ENCODE data around the gene SHLD1.
"Not testable (repeated sequence)": the region's sequence is repeated elsewhere in the genome, so short reads cannot be mapped to it uniquely, and the experiment has no call there.

Gene SHLD1

DNA sequence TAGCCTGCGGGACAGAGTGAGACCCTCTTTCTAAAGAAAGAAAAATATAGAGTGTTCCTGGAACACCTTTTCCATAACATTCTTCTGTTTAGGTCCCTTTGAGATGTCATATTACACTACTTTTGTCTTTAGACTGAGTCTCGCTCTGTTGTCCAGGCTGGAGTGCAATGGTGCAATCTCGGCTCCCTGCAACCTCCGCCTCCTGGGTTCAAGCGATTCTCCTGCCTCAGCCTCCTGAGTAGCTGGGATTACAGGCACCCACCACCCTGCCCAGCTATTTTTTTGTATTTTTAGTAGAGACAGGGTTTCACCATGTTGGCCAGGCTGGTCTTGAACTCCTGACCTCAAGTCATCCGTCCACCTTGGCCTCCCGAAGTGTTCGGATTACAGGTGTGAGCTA is 31.2 kb downstream of the SHLD1 start:
- DNase-seq (ENCODE audit: low spot score): not testable (repeated sequence)

DNA sequence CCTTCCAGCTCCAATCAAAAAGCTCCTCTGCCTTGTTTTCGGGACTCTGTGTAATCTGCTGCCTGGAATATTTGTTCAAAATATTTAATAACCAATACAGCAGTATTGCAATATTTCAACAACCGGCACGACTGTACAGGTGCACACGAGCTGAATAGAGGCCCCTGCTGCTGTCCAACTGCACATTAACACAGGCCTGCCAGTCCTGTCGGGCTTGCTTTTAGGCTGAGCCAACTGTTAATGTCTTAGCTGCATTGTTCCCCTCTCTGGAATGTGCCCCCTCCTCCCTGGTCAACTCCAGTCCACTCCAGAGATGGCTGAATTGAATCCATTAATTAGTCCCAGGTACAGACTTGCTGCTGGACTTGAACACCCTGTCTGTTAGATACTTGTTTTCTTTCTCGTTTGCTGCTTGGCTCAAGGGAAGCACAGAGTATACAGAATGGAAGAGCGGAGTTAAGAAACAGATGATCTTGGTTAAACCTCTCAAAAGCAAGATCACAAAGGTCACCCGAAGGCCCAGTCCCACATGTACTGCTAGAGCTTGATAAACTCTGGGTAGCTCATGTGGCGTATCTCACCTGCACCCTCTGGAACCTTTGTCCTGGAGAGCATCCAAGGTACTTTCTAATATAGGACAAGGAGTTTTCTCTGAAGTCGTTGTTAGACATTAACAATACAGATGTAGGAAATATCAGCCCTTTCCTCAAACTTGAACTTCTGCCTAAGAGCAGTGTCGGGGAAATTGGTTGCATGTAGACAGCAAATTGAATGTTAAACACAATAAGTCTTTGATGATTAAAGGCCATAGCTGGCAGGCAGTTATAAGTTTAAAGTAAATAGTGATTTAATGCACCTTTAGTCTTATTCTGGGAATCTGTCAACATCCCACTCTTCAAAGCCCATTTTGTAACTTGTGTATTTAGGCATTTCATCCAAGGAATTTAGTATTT is 31.9 kb downstream of the SHLD1 start:
- DNase-seq (ENCODE audit: low spot score): peak; percentile 25

DNA sequence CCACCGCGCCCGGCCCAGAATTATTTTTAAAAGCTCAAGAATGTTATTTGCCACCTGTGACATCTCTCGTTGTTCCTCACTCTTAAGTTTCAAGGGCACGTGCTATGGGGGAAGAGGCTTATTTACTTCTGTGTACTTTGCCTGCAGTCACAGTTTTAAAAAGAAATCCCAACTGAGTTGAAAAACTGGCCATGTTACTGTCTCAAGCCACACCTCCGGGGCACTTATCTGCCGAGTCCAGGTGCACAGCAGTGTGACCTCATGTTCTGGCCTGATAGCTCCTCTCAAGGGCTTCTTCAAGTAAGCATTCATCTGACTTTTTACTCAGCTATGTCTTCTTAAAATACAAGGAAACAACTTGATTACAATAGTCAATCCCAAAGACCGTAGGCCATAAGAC is 34.5 kb downstream of the SHLD1 start:
- no peak for DNase-seq (ENCODE audit: low spot score)

DNA sequence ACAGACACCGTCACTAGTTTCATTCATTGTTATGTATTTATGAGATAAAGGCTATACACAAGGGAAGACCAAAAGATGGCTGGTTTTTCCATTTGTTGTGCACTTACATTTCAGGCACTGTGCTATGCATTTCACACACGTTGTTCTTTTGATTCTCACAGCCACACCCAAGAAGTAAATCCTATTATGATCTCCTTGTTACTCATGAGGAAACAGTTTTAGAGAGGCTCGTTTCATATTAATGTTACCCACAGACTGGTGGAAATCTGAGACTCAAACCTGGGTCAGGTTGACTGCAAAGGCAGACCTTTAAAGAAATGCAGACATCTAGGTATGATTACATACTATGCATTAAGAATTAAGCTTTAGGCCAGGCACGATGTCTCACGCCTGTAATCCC is 34.9 kb downstream of the SHLD1 start:
- peak; percentile 37 for DNase-seq (ENCODE audit: low spot score)

DNA sequence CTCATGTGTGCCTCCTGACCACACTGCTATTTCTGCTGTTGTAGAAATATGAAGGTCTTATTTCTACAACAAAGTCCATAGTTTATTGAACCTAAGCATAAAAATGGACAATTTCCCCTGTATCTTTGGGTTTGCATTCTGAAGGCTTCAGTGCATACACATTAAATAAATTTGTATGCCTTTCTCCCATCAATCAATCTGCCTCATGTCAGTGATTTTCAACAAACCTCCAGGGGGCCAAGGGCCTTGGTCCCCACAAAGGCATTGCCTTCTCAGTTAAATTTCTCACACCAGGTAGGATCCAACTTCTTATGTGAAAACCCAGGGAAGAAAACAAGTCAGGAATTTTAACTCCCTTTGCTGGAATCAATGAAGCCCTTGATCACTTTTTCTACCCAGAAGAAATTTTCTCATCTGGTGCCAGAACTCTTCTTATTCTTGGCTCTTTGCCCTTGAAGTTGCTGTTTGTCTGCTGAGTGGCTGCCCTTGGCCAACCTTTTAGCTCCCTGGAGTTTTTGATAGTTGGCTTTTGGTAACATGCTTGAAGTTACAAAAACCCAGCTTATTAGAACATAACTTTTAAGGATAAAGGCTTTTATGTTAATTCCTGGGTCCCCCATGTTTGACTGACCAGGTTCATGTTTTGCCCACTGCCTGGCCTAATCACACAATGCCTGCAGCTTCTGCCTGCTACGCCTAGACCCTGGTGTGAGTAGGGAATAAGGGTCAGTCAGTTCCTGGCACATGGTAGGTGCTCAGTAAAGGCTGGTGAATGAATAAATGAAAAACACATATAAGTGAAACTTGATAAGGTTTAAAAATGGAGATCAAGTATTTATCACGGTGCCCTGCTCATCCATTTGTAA is 37.0 kb downstream of the SHLD1 start:
- peak; percentile 63 for DNase-seq (ENCODE audit: low spot score)

DNA sequence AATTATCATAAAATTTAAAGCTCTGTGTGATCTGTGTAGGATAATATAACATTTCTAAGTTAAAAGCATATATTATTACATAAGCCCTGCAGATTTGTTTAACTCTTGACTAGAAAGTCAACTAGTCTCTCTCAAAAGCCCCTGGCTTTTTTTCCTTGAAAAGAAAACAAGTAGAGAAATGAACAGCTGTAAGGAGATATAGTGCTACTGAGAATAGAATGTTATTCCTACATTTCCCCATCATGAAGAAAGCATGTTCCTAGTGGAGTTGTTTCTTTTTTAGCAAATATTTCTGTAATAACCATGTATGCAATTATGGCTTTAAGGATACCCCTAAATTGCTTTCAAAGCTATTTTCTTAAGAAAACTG is 37.6 kb downstream of the SHLD1 start:
- DNase-seq (ENCODE audit: low spot score): no peak

DNA sequence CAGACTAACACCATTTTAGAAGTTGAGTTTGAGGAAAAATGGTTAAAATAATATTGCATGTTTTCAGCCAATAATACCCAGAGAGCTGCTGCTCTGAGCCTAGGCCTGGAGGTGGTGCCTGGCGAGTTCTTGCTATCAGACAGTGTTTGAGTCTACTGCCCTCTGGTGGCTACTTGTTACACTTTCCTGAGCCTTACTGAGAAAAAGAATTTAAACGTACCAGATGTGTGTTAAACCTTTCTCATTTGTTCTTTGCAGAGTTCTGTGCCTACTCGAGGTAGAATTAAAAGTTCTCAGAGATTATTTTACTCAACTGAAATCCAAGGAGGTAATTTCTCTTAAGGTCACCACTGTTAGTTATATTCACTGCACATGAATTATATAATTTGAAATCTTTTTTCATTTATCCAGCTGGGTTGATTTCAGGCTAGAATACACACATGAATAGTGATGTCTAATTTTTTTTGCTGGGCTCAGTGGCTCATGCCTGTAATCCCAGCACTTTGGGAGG is 38.2 kb downstream of the SHLD1 start:
- peak; percentile 90 for DNase-seq (ENCODE audit: low spot score)

DNA sequence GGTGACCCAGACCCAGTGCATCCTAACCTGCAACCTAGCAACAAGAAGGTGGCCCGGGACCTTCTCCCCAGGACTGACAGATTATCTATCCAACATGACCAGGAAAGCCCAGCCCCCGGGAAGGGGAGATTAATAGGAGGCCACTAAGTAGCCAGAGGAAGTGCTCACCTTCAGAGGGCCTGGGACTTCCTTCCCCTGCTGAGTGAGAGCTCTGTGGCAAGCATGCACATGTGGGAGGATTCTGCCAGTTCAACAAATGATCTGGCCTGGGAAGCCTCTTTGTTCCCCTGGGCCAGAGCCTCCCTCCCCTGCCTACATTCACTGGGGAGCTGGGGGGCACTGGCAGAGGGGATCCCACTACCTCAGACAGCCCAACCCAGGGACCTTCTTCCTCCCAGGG is 39.6 kb downstream of the SHLD1 start:
- no peak for DNase-seq (ENCODE audit: low spot score)

DNA sequence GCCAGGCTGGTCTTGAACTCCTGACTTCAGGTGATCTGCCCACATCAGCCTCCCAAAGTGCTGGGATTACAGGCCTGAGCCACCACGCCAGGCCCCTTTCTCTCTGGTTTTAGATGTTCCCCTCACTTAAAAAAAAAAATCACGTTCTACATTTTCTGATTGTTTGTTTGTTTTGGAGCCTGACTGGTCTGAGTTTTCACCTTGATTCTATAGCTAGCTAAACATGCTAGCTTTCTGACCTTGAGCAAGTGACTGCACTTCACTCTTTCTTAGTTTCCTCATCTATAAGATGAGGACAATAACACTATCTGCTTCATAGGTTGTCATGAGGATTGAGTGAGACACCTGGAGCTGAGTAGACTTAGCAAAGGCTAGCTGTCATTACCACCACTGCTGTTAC is 43.7 kb downstream of the SHLD1 start:
- DNase-seq (ENCODE audit: low spot score): no peak

DNA sequence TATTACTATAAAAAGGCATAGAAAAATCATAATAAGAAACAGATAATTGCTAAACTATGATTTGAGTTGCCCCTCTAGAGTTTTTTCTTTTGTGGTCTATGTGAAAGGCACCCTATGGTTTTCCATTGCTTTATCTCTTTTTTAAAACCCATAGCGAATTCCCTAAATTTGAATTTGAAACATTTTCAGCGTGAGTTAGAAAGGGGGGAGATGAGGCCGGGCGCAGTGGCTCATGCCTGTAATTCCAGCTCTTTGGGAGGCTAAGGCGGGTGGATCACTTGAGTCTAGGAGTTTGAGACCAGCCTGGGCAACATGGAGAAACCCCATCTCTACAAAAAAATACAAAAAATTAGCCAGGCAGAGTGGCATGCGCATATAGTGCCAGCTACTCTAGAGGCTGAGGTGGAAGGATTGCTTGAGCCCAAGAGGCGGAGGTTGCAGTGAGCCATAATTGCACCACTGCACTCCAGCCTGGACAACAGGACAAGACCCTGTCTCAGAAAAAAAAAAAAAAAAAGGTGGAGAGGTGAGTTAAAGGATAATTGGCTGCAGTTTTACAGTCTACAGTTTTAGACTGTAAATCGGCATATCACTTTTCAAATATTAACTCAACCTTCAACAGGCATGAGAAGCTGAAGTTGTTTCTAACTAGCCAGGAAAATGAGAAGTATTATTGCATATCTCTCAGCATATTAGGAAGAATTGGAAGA is 46.3 kb downstream of the SHLD1 start:
- DNase-seq (ENCODE audit: low spot score): no peak

DNA sequence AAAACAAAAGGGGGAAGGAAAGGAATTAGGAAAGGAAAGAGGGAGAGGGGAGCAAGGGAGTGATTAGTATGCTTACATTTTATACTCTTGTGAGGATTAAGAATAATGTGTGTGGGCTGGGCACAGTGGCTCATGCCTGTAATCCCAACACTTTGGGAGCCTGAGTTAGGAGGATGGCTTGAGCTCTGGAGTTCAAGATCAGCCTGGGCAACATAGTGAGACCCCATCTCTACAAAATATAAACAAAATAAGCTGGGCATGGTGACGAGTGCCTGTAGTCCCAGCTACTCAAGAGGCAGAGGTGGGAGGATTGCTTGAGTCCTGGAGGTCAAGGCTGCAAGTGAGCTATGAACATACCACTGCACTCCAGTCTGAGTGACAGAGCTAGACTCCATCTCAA is 47.0 kb downstream of the SHLD1 start:
- DNase-seq (ENCODE audit: low spot score): no peak

DNA sequence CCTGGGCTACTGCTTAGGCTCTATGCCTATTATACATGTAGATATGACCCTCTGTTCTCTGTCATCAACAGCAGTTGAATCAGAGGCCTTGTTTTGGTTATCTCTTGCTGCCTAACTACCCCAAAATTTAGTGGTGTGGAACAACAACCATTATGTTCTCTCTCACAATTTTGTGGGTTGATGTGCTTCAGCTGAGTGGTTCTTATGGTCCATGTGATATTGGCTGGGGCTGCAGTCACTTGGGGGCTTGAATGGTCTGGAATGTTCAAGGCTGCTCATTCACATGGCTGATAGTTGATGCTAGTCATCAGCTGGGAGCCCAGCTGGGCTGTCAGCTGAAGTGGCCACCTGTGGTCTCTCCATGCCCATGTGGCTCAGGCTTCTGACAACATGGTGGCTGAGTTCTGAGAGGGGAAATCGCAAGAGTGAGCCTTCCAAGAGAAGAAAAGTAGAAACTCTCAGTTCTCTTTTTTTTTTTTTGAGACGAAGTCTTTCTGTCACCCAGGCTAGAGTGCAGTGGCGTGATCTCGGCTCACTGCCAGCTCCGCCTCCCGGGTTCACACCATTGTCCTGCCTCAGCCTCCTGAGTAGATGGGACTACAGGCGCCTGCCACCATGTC is 47.8 kb downstream of the SHLD1 start:
- DNase-seq (ENCODE audit: low spot score): no peak

DNA sequence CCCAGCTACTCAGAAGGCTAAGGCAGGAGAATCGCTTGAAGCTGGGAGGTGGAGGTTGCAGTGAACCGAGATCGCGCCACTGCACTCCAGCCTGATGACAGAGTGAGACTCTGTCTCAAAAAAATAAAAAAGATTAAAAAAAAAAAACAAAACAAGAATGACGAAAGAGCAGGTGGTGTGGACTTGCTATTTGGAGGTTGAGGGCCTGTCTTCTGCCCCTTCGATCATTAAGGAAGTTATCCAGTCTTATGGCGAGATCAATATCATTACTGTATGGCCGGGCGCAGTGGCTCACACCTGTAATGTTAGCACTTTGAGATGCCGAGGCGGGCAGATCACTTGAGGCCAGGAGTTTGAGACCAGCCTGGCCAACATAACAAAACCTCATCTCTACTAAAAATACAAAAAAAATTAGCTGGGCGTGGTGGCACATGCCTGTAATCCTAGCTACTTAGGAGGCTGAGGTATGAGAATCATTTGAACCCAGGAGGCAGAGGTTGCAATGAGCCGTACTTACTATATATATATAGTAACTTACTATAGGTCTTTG is 53.6 kb downstream of the SHLD1 start:
- DNase-seq (ENCODE audit: low spot score): not testable (repeated sequence)

DNA sequence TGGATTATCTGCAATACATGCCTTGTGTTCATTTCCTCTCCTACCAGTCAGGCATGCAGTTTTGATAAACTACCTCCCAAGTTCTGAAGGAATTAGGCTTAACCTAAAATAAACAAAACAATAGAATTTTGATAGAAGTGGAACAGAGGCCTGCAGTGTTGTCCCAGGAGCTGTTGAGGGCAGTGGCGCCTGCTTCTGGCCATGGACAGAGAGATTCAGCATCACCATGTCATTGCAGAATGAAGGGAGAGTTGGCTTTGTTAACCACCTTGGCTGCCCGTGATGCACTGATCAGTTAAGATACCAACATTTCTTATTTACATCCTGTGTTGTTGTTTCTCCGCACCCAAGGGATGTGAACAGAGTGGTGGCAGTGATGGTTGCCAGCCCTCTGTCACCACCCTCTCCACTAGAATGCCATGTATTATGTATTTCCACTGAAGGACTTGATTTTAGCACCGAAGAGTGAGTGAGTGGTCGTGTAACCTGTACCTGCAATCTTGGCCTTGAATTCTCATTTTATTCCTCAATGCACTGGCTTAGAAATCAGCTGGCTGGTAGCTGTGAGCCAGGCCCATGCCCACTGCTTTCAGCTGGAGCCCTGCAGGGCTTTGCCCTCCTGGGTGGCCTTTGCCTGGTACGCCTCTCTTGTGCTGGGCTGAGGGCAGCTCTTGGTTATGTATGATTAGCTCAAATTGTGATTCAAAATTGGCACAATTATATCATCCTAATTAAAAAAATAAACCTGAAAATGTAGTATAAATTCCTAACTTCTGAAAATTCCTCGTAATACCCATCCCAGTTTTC is 56.5 kb downstream of the SHLD1 start:
- no peak for DNase-seq (ENCODE audit: low spot score)

DNA sequence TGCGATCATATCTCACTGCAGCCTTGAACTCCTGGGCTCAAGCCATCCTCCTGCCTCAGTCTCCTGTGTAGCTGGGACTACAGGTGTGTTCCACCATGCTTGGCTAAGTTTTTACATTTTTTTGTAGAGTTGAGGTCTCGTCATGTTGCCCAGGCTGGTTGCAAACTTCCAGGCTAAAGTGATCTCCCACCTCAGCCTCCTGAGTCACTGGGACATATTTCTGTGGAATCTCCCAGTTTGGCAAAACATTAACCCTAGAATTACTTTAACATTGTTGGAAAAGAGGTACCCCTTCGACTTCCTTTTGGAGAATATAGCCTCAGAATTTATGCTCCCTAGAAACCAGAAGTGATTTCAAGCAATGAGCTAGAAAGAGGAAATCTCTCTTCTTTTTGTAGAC is 57.2 kb downstream of the SHLD1 start:
- DNase-seq (ENCODE audit: low spot score): no peak

DNA sequence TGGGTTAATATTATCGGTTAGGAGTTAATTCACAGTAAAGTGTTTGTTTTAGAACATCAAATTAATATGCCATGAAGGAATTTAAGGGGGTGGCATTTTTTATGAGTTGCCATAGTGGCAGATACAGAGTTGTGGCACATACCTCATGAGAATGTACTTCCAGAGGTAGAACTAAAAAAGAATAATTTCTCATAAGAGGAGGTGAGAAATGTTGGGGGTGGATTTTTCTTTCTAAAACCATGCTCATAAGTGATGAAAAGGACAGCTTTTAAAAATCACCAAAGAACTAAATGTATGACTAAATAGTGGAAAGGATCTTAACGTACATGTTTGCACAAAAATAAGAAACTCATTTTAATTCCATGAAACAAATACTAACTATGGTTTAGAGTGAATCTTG is 58.7 kb downstream of the SHLD1 start:
- DNase-seq (ENCODE audit: low spot score): no peak

DNA sequence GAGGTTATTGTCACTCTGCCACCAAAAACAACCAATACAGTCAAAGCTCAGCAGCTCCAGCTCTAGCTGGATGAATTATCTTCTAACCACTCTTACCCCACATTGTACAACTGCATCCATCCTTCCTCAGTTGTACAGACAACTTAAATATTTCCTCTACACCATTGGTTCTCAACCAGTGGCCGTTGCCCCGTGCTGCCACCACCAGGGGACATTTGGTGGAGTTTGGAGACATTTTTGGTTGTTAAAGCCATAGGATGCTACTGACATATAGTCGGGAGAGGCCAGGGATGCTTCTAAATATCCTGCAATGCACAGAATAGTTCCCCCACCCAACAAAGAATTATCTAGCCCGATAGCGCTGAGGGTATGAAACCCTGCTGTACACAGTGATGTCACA is 59.3 kb downstream of the SHLD1 start:
- DNase-seq (ENCODE audit: low spot score): no peak

DNA sequence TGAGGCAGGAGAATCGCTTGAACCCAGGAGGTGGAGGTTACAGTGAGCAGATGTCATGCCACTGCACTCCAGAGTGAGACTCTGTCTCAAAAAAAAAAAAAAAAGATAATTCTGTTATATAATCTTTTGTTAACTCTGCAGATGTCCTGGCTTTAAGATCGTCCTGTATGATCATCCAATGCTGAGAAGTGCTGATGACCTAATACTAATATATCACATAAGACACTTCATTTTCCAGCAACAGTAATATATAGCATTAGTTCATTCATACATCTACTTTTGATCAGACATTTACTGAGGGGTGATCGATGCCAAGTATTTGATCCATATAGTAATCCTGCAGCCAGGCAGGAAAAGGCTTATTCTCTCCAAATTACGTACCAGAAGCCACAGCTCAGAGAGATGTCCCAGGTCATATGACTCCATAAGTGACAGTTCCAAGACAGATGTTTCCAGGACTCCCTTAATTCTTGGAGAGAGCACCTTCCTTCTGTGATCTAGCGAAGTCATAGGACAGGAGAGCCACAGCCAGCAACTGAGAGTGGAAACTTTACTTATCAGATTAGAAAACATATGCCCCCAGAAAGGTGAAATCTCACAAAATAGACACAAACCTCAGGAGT is 60.7 kb downstream of the SHLD1 start:
- no peak for DNase-seq (ENCODE audit: low spot score)

DNA sequence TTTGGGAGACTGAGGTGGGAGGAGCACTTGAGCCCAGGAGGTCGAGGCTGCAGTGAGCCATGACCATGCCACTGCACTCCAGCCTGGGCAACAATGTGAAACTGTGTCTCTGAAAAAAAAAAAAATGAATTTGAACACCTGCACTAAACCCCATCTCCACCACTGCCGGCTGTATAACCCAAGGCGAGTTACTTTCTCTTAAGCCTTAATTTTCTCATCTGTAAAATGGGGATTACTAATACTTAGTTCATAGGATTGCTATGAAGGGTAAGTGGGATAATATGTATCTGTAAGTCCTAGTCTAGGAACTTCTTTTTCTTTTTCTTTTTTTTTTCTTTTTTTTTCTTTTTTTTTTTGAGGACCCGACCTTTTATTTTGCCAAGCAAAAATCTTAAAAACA is 61.5 kb downstream of the SHLD1 start:
- no peak for DNase-seq (ENCODE audit: low spot score)

DNA sequence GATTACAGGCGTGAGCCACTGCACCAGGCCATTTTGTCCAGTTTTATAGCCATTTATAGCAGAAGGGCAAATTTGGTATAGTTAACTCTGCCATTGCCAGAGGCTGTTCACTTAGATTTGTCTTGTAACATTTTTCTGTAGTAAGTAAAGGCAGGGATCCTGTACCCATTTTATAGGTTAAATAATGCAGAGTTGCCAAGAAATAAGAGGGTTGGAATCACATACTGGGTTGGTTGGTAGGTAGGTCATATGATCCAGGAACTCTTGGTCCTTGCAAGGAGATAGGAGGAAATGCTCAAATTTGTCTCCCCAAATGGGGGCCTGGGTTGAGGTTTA is 68.1 kb downstream of the SHLD1 start:
- no peak for DNase-seq (ENCODE audit: low spot score)

All from LoVo (cell line).